Erythroblast (primary cell): ENCODE data around the gene MAP2.

Experiments
- GATA1 ChIP-seq: IDR thresholded peaks from 2 replicates; pipeline ENCODE4 v1.6.1; 2011; ENCODE audit warnings: low read depth, mild to moderate bottlenecking, control low read depth, low read length, moderate library complexity
- POLR2A ChIP-seq: IDR thresholded peaks from 2 replicates; pipeline ENCODE4 v1.6.1; 2011; ENCODE audit warnings: mild to moderate bottlenecking, low read length

- TF ChIP-seq POLR2A = no peak
- TF ChIP-seq GATA1 = no peak
Measured at GRCh38 chr2:209624192-209624938, 200.5 kb downstream of the MAP2 start.
